Measurements from ENCODE around the gene SLC37A2. TPM values are rescaled to one million over a fixed set of nuclear protein-coding genes. Genes with fewer than 3 reads are reported as not detected.

Gene SLC37A2
- total and polyA plus RNA-seq, 2 of the 4 experiments (the other 2 are of a cell fraction): 0.72 to 1.1 TPM

GRCh38 chr11:125091877-125092664, 29.0 kb downstream of the SLC37A2 start (continued):
- TF ChIP-seq POLR2A (IDR thresholded peaks at IDR 0.05; ENCODE audit: low read depth, low read length) (no peak), FOS (IDR thresholded peaks at IDR 0.05; ENCODE audit: low read depth, low read length) (no peak)
- TF ChIP-seq, protein P1, sequence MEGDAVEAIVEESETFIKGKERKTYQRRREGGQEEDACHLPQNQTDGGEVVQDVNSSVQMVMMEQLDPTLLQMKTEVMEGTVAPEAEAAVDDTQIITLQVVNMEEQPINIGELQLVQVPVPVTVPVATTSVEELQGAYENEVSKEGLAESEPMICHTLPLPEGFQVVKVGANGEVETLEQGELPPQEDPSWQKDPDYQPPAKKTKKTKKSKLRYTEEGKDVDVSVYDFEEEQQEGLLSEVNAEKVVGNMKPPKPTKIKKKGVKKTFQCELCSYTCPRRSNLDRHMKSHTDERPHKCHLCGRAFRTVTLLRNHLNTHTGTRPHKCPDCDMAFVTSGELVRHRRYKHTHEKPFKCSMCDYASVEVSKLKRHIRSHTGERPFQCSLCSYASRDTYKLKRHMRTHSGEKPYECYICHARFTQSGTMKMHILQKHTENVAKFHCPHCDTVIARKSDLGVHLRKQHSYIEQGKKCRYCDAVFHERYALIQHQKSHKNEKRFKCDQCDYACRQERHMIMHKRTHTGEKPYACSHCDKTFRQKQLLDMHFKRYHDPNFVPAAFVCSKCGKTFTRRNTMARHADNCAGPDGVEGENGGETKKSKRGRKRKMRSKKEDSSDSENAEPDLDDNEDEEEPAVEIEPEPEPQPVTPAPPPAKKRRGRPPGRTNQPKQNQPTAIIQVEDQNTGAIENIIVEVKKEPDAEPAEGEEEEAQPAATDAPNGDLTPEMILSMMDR (conservative IDR thresholded peaks at IDR 0.05; ENCODE audit: low read depth, low read length): no peak

DNA sequence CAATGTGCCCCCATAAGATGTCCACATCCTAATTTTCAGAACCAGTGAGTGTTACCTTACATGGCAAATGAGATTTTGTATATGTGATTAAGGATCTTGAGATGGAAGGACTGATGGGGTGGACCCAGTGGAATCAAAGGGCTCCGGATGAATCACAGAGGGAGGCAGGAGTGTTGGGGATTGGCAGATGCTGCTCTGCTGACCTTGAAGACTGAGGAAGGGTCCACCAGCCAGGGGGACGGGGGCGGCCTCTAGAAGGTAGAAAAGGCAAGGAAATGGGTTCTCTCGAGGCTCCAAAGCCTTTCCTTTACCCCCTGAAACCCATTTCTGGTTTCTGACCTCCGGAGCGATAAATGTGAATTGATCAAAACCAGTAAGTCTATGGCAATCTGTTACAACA, 29.6 kb downstream of the SLC37A2 start:
- H2AFZ ChIP-seq (replicated peaks; ENCODE audit: low read length, poor library complexity): no peak overlapping the region
- H3K18ac ChIP-seq (ENCODE audit: low read depth, low read length): no peak overlapping the region
- H4K8ac ChIP-seq (ENCODE audit: low read depth in 2 of 2, low read length in 2 of 2): no peak overlapping the region
- H2BK5ac ChIP-seq (ENCODE audit: low read depth, low read length, poor library complexity, severe bottlenecking): no peak overlapping the region
- dilution Hi-C loops (cut with HindIII; ENCODE audit: low sequenced_read_pairs, unreplicated experiment) (no loop called here), in situ Hi-C loops (cut with MboI; ENCODE audit: low sequenced_read_pairs) (loop anchor here (5.0 kb wide), 1 partner anchor 315 kb away; no protein-coding TSS in a partner anchor), intact Hi-C loops (cut with micrococcal nuclease) (loop anchor here (1.0 kb wide), 1 partner anchor 18 kb away; no protein-coding TSS in a partner anchor)
- no peak for ATAC-seq (ENCODE audit: low read depth)
- WGBS, 2 experiments (ENCODE audit: extremely low coverage in 2 of 2, insufficient read length in 1 of 2): no CpG with 5 or more reads among the region's 6 CpGs
- no peaks in the 10 kb centered on the region for H3K27me3 ChIP-seq (ENCODE audit: control insufficient read depth, insufficient read depth, low read length)
- peak overlapping the region; percentile 35; the same call in 1 of the 2 replicates for H2AK5ac ChIP-seq (ENCODE audit: low read depth, low read length)
- no peak overlapping the region for H3K23ac ChIP-seq (ENCODE audit: low read depth, low read length)
- H3K9ac ChIP-seq (ENCODE audit: low read depth, low read length): no peak overlapping the region
- CTCF ChIA-PET: interaction anchor here (2.4 to 4.3 kb wide), 2 partner anchors 49 to 312 kb away, joined by 14 to 34 read pairs; no protein-coding TSS in a partner anchor
- H4K91ac ChIP-seq (ENCODE audit: insufficient read depth, low read depth, low read length): no peak overlapping the region
- H3K9me3 ChIP-seq (ENCODE audit: control insufficient read depth, insufficient read depth, low read length): no peaks in the 10 kb centered on the region
- no peak overlapping the region for H2AK9ac ChIP-seq (replicated peaks; ENCODE audit: low read depth, low read length, poor library complexity)
- no peak overlapping the region for H4K5ac ChIP-seq (ENCODE audit: low read depth, low read length)
- peaks cover 6% of the 10 kb centered on the region for H3K36me3 ChIP-seq (ENCODE audit: control insufficient read depth, insufficient read depth, low read length)
- no peaks in the 10 kb centered on the region for H4K20me1 ChIP-seq (ENCODE audit: insufficient read depth, low read length)
- no peaks in the 10 kb centered on the region; a peak in 1 of 4 replicates for H3K79me1 ChIP-seq (ENCODE audit: low read depth in 1 of 2, low read length in 2 of 2)
- H3K4ac ChIP-seq (ENCODE audit: low read depth, low read length): peak overlapping the region; percentile 51
- BruUV-seq (replicated peaks): no TSS peak
- no peak overlapping the region for H3K56ac ChIP-seq (ENCODE audit: extremely low read depth, insufficient read depth, low read length)
- no peak overlapping the region for H3K27ac ChIP-seq (ENCODE audit: insufficient read depth, low read length)
- no peak overlapping the region for H2BK20ac ChIP-seq (ENCODE audit: low read depth, low read length)
- DNase-seq: no peak
- peaks cover 10% of the 10 kb centered on the region for H3K4me1 ChIP-seq (ENCODE audit: control insufficient read depth, insufficient read depth, low read length)
- H3K4me3 ChIP-seq (ENCODE audit: insufficient read depth, low read depth, low read length): no peak overlapping the region
- H3K4me2 ChIP-seq (ENCODE audit: low read depth, low read length): no peak overlapping the region
- peak overlapping the region; percentile 45; the same call in 1 of the 3 replicates for H2BK15ac ChIP-seq (ENCODE audit: low read depth, low read length)
- peaks cover 12% of the 10 kb centered on the region for H3K9me1 ChIP-seq (ENCODE audit: insufficient read depth, low read length)
- POLR2A ChIA-PET (ENCODE audit: unreplicated experiment): no interaction called here
- no peak overlapping the region for H2BK120ac ChIP-seq (ENCODE audit: low read depth, low read length)
- no peak overlapping the region for H3K14ac ChIP-seq (replicated peaks; ENCODE audit: low read depth, low read length)
- TF ChIP-seq, protein P1 (conservative IDR thresholded peaks at IDR 0.05; ENCODE audit: low read depth, low read length): no peak
- TF ChIP-seq RAD21 (IDR thresholded peaks at IDR 0.05; ENCODE audit: low read length) (no peak), USF2 (IDR thresholded peaks at IDR 0.05; ENCODE audit: low read depth, low read length) (no peak), RFX5 (IDR thresholded peaks at IDR 0.05; ENCODE audit: low read depth, low read length) (no peak), CEBPB (IDR thresholded peaks at IDR 0.05; ENCODE audit: low read depth, low read length) (no peak), FOS (IDR thresholded peaks at IDR 0.05; ENCODE audit: low read depth, low read length) (no peak), MXI1 (IDR thresholded peaks at IDR 0.05; ENCODE audit: borderline replicate concordance, low read depth, low read length) (no peak), SMC3 (IDR thresholded peaks at IDR 0.05; ENCODE audit: low read depth, low read length) (no peak), BHLHE40 (IDR thresholded peaks at IDR 0.05; ENCODE audit: low read depth, low read length) (no peak)

Measured in IMR-90 (cell line).